OCI-LY1 (cell line): ENCODE data around the gene HDGFL2.

ENCODE experiments used
- H2AFZ ChIP-seq: fragments of 200-600 bp; sonication (generic), shearing (Covaris generic); 2 replicates; pipeline ENCODE4 v1.6.0; 2014; ENCODE audit warnings: antibody characterized with exemption, mild to moderate bottlenecking, low read length
- H3F3A ChIP-seq: fragments of 200-600 bp; sonication (generic), shearing (Covaris generic); 2 replicates; pipeline ENCODE4 v1.6.0; 2014; ENCODE audit warnings: mild to moderate bottlenecking, antibody characterized with exemption, low read length, moderate library complexity; ENCODE audit not compliant: insufficient read depth
- H3K27ac ChIP-seq: fragments of 200-600 bp; sonication (generic); 2 replicates; pipeline ENCODE4 v1.5.1; 2014; ENCODE audit warnings: low read length, mixed run types, mild to moderate bottlenecking, low read depth; ENCODE audit not compliant: poor library complexity, severe bottlenecking
- H3K27me3 ChIP-seq: fragments of 200-600 bp; sonication (generic); 2 replicates; pipeline ENCODE4 v1.6.0; 2014; ENCODE audit warnings: antibody characterized with exemption, mild to moderate bottlenecking, low read length, moderate library complexity; ENCODE audit not compliant: insufficient read depth
- H3K36me3 ChIP-seq: fragments of 200-600 bp; sonication (generic); 2 replicates; pipeline ENCODE4 v1.6.1; 2014; ENCODE audit warnings: mild to moderate bottlenecking, antibody characterized with exemption, low read length, moderate library complexity, mixed read lengths; ENCODE audit not compliant: insufficient read depth
- H3K4me1 ChIP-seq: fragments of 200-600 bp; sonication (generic); 2 replicates; pipeline ENCODE4 v1.5.1; 2014; ENCODE audit warnings: mild to moderate bottlenecking, low read length, moderate library complexity; ENCODE audit not compliant: insufficient read depth, severe bottlenecking
- H3K4me2 ChIP-seq: fragments of 200-600 bp; sonication (generic), shearing (Covaris generic); 2 replicates; pipeline ENCODE4 v1.6.1; 2014; ENCODE audit warnings: low read length
- H3K4me3 ChIP-seq: fragments of 200-600 bp; sonication (generic); 2 replicates; pipeline ENCODE4 v1.5.1; 2014; ENCODE audit warnings: low read length, low read depth, mild to moderate bottlenecking, mixed read lengths; ENCODE audit not compliant: poor library complexity, severe bottlenecking
- H3K79me2 ChIP-seq: fragments of 200-600 bp; shearing (Covaris generic); 2 replicates; pipeline ENCODE4 v1.6.1; 2016; ENCODE audit warnings: mixed run types, low read length, mixed read lengths; ENCODE audit not compliant: insufficient read depth
- H3K9ac ChIP-seq: fragments of 200-600 bp; sonication (generic), shearing (Covaris generic); 2 replicates; pipeline ENCODE4 v1.6.1; 2014; ENCODE audit warnings: mild to moderate bottlenecking, low read length, mixed read lengths
- H3K9me2 ChIP-seq: fragments of 200-600 bp; sonication (generic), shearing (Covaris generic); 2 replicates; pipeline ENCODE4 v1.6.1; 2014; ENCODE audit warnings: low read depth, mild to moderate bottlenecking, low read length, mixed read lengths
- H3K9me3 ChIP-seq: fragments of 200-600 bp; shearing (Covaris generic); 2 replicates; pipeline ENCODE4 v1.6.1; 2014; ENCODE audit warnings: low read length, mixed read lengths
- H4K20me1 ChIP-seq: fragments of 200-600 bp; sonication (generic), shearing (Covaris generic); 2 replicates; pipeline ENCODE4 v1.6.0; 2016; ENCODE audit warnings: mild to moderate bottlenecking, low read length; ENCODE audit not compliant: insufficient read depth
- EZH2 ChIP-seq: fragments of 200-600 bp; sonication (generic), shearing (Covaris generic); IDR thresholded peaks from 2 replicates; pipeline ENCODE4 v1.8.0; 2017; ENCODE audit warnings: borderline replicate concordance, mixed run types, mild to moderate bottlenecking, antibody characterized with exemption, low read length, moderate library complexity, mixed read lengths
- TF ChIP-seq, protein P1 (sequence below): fragments of 200-600 bp; sonication (generic), shearing (Covaris generic); IDR thresholded peaks from 2 replicates; pipeline ENCODE4 v1.5.1; 2017; ENCODE audit warnings: mild to moderate bottlenecking, antibody characterized with exemption, low read length, moderate library complexity, mixed read lengths

The HDGFL2 gene

DNA sequence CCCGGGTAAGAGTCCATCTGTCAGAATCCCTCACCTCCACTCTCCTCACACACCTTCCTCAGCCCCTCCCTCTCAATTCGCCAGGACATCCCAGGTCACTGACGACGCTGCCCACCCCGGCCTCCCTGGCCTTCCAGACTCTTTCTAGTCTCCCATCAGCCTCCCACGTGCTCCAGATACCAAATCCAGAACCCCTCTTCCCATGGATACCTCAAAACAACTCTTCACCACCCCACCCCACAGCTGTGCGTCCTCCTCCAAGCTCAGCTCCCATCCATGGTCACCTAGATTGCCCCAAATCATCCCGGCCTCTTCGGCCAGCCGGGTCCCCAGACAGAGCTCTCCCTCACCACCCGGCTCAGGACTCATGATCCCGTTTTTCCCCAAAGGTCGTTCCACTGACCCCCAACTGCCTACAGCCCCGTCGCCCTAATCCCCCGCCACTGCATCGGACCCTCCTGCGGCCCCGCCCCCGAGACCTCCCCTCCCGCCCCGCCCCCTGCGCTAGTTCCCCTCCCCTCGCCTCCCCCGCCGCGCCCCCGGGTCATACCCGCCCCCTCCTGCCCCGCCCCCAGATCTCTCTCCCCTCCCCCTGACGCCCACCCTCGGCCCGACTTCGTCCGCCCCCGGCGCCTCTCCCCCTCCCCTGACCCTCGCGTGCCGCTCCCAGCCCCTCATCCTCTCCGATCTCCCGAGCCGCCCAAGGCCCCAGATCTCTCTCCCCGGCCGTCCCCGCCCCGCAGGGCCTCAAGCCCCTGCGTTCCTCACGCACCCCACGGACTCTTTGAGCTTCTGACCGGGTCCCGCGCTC lies 15.0 kb upstream of the HDGFL2 start:
- Histone ChIP-seq H3K79me2 (no peaks in the 10 kb centered on the region), H3K4me2 (peak overlapping the region; percentile 86), H3K4me3 (peak overlapping the region; percentile 70), H2AFZ (no peak overlapping the region), H3K9me3 (no peaks in the 10 kb centered on the region), H3K27ac (peak overlapping the region; percentile 55), H3K4me1 (peaks cover 24% of the 10 kb centered on the region), H3K9me2 (no peaks in the 10 kb centered on the region), H4K20me1 (no peaks in the 10 kb centered on the region), H3K27me3 (no peaks in the 10 kb centered on the region), H3K9ac (peak overlapping the region; percentile 69), H3F3A (no peaks in the 10 kb centered on the region), H3K36me3 (peaks cover 15% of the 10 kb centered on the region; the same call in 1 of the 2 replicates)
- TF ChIP-seq, protein P1, sequence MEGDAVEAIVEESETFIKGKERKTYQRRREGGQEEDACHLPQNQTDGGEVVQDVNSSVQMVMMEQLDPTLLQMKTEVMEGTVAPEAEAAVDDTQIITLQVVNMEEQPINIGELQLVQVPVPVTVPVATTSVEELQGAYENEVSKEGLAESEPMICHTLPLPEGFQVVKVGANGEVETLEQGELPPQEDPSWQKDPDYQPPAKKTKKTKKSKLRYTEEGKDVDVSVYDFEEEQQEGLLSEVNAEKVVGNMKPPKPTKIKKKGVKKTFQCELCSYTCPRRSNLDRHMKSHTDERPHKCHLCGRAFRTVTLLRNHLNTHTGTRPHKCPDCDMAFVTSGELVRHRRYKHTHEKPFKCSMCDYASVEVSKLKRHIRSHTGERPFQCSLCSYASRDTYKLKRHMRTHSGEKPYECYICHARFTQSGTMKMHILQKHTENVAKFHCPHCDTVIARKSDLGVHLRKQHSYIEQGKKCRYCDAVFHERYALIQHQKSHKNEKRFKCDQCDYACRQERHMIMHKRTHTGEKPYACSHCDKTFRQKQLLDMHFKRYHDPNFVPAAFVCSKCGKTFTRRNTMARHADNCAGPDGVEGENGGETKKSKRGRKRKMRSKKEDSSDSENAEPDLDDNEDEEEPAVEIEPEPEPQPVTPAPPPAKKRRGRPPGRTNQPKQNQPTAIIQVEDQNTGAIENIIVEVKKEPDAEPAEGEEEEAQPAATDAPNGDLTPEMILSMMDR, result no peak
- no peak for TF ChIP-seq EZH2

DNA sequence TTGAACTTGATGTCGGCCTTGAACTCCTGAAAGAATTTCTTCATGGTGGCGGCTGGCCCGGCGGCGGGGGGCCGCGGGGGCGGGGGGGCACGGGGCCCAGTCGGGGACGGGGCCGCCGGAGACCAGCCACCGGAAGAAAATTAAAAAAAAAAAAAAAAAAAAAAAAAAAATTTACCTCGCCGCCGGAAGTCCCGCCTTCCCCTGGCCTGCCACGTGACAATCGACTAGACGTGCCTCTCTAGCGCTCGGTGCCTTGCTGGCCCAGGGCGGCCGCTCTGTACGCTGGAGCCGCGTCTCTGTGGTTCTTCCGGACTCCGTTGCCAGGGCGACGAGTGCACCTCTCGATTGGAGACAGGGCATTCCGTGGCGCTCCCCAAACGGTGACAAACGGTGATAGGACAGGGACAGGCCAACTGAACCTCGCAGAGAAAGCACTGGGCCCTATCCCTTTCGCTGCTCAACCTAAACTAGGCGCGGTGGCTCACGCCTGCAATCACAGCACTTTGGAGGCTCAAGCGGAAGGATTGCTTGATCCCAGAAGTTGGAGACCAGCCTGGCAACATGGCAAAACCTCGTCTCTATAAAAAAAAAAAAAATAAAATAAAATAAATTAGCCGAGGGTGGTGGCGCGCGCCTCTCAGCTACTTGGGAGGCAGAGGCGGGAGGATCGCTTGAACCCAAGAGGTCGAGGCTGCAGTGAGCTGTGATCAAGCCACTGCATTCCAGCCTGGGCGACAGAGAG lies 14.3 kb upstream of the HDGFL2 start, which contains the start of gene UBXN6:
Gene UBXN6 (minus strand): TSS at position 141 of the 742 bp plus-strand sequence. CDS start 97 bp downstream, at position 44.
- no peaks in the 10 kb centered on the region for H3K27me3 ChIP-seq
- H3K9me2 ChIP-seq, result no peaks in the 10 kb centered on the region
- no peaks in the 10 kb centered on the region for H3K9me3 ChIP-seq
- H2AFZ ChIP-seq, result no peak within 1 kb of the TSS
- H3K9ac ChIP-seq, result peak within 1 kb of the TSS; percentile 69
- TF ChIP-seq, protein P1, result no peak
- TF ChIP-seq EZH2, result no peak
- H3K36me3 ChIP-seq, result peaks cover 7% of the 10 kb centered on the region; the same call in 1 of the 2 replicates
- H3F3A ChIP-seq, result no peaks in the 10 kb centered on the region
- H4K20me1 ChIP-seq, result no peaks in the 10 kb centered on the region
- H3K4me2 ChIP-seq, result peak within 1 kb of the TSS; percentile 86
- H3K4me3 ChIP-seq, result peak within 1 kb of the TSS; percentile 70
- H3K27ac ChIP-seq, result peak within 1 kb of the TSS; percentile 55
- peaks cover 24% of the 10 kb centered on the region for H3K4me1 ChIP-seq
- no peaks in the 10 kb centered on the region for H3K79me2 ChIP-seq

DNA sequence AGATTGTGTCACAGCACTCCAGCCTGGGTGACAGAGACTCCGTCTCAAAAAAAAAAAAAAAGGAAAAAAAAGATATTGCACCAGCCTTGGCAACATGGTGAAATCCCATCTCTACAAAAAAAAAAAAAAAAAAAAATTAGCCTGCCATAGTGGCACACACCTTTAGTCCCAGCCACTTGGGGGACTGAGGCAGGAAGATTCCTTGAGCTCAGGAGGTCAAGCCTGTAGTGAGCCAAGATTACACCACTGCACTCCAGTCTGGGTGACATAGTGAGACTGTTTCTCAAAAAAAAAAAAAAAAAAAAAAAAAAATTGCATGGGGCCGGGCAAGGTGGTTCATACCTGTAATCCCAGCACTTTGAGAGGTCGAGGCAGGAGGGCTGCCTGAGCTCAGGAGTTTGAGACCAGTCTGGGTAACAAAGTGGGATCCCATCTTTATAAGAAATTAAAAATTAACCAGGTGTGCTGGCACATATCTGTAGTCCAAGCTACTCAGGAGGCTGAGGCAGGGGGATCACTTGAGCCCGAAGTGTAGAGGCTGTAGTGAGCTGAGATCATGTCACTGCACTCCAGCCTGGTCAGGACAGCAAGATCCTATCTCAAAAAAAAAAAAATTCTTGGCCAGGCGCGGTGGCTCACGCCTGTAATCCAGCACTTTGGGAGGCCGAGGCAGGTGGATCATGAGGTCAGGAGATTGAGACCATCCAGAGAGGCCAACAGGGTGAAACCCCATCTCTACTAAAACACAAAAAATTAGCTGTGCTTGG lies 7.1 kb upstream of the HDGFL2 start:
- Histone ChIP-seq H4K20me1 (no peaks in the 10 kb centered on the region), H3K27me3 (no peaks in the 10 kb centered on the region), H3K4me3 (no peak overlapping the region), H2AFZ (no peak overlapping the region), H3K36me3 (no peaks in the 10 kb centered on the region), H3K4me1 (no peaks in the 10 kb centered on the region), H3K9me2 (no peaks in the 10 kb centered on the region), H3F3A (no peaks in the 10 kb centered on the region), H3K9me3 (no peaks in the 10 kb centered on the region), H3K79me2 (no peaks in the 10 kb centered on the region), H3K9ac (no peak overlapping the region), H3K4me2 (no peak overlapping the region), H3K27ac (no peak overlapping the region)
- TF ChIP-seq, protein P1, result no peak
- no peak for TF ChIP-seq EZH2
